Fibroblast of peridontal ligament (primary cell): ENCODE data around the gene LAMTOR1.
"Not testable (repeated sequence)": the region's sequence is repeated elsewhere in the genome, so short reads cannot be mapped to it uniquely, and the experiment has no call there.

Experiments used
- DNase-seq: peaks from one replicate; pipeline ENCODE4 v3.0.0-alpha.2; 2010; ENCODE audit errors: extremely low read depth

Gene LAMTOR1

GRCh38 chr11:72102946-72103753, at the start of gene LAMTOR1:
LAMTOR1 (minus strand) TSS chr11:72103297; CDS start chr11:72103224, 73 bp downstream.
- DNase-seq, result peak; percentile 99

GRCh38 chr11:72150882-72151281, 47.8 kb upstream of the LAMTOR1 start:
- no peak for DNase-seq

GRCh38 chr11:72146625-72147024, 43.5 kb upstream of the LAMTOR1 start:
- no peak for DNase-seq

GRCh38 chr11:72144807-72145565, 41.9 kb upstream of the LAMTOR1 start:
- DNase-seq, result peak; percentile 94

GRCh38 chr11:72142543-72142942, 39.4 kb upstream of the LAMTOR1 start:
- DNase-seq, result not testable (repeated sequence)

GRCh38 chr11:72142086-72142485, 39.0 kb upstream of the LAMTOR1 start:
- DNase-seq, result peak; percentile 49

GRCh38 chr11:72141066-72141465, 38.0 kb upstream of the LAMTOR1 start:
- peak; percentile 95 for DNase-seq

- no peak for DNase-seq
Observed at GRCh38 chr11:72140661-72141060, 37.6 kb upstream of the LAMTOR1 start.

- no peak for DNase-seq
Observed at GRCh38 chr11:72139500-72139899, 36.4 kb upstream of the LAMTOR1 start.

- no peak for DNase-seq
Observed at GRCh38 chr11:72138821-72139390, 35.8 kb upstream of the LAMTOR1 start.

GRCh38 chr11:72136684-72137262, 33.7 kb upstream of the LAMTOR1 start:
- no peak for DNase-seq

- DNase-seq, result no peak
Observed at GRCh38 chr11:72135891-72136683, 33.0 kb upstream of the LAMTOR1 start.

GRCh38 chr11:72135473-72135872, 32.4 kb upstream of the LAMTOR1 start, which contains the start of gene FOLR3:
FOLR3 (plus strand) TSS chr11:72135725; CDS start chr11:72135953, 228 bp downstream.
- not testable (repeated sequence) for DNase-seq

GRCh38 chr11:72132646-72133045, 29.5 kb upstream of the LAMTOR1 start:
- no peak for DNase-seq

- no peak for DNase-seq
Observed at GRCh38 chr11:72129381-72129780, 26.3 kb upstream of the LAMTOR1 start.

- no peak for DNase-seq
Observed at GRCh38 chr11:72127923-72128322, 24.8 kb upstream of the LAMTOR1 start.

- DNase-seq, result no peak
Observed at GRCh38 chr11:72125956-72126355, 22.9 kb upstream of the LAMTOR1 start.

GRCh38 chr11:72124046-72124445, 20.9 kb upstream of the LAMTOR1 start:
- no peak for DNase-seq

- DNase-seq, result no peak
Observed at GRCh38 chr11:72123117-72123653, 20.1 kb upstream of the LAMTOR1 start.

- DNase-seq, result no peak
Observed at GRCh38 chr11:72122607-72123006, 19.5 kb upstream of the LAMTOR1 start.

GRCh38 chr11:72120930-72121329, 17.8 kb upstream of the LAMTOR1 start:
- no peak for DNase-seq
